Coronary artery (tissue), 2 donors: Measurements from ENCODE around the gene SPON2.
A peak's percentile ranks its signal among the peaks of the same experiment; 100 is the strongest.

Experiments
- DNase-seq: peaks from one replicate; pipeline ENCODE4 v3.0.0-alpha.2; 2017; ENCODE audit warnings: low spot score
- H3K27ac ChIP-seq, 2 donors: fragments of 200-600 bp; sonication (generic); one replicate each; pipeline ENCODE4 v1.5.1; 2016 to 2019
- H3K4me3 ChIP-seq: fragments of 200-600 bp; sonication (generic); 2 replicates; pipeline ENCODE4 v1.5.1; 2016; ENCODE audit warnings: mild to moderate bottlenecking, moderate library complexity
- CTCF ChIP-seq: fragments of 200-600 bp; sonication (generic); IDR thresholded peaks from one replicate; pipeline ENCODE4 v1.5.1; 2019; ENCODE audit warnings: antibody characterized with exemption

SPON2 gene

GRCh38 chr4:1198098-1198844 lies 25.9 kb upstream of the SPON2 start:
- Histone ChIP-seq H3K27ac (no peak overlapping the region), H3K4me3 (no peak overlapping the region)
- DNase-seq, result no peak
- no peak for TF ChIP-seq CTCF

GRCh38 chr4:1196421-1197183 lies 24.2 kb upstream of the SPON2 start:
- peak; percentile 67 for DNase-seq
- Histone ChIP-seq H3K27ac (no peak overlapping the region), H3K4me3 (no peak overlapping the region)
- TF ChIP-seq CTCF, result no peak

- no peak overlapping the region for H3K27ac ChIP-seq
- DNase-seq, result peak; percentile 58
Observed at GRCh38 chr4:1195891-1196401, 23.6 kb upstream of the SPON2 start.

GRCh38 chr4:1195109-1195671 lies 22.8 kb upstream of the SPON2 start:
- DNase-seq, result peak; percentile 72
- no peak for TF ChIP-seq CTCF
- H3K27ac ChIP-seq, result peak overlapping the region in 1 of 2 donors; percentile 89
- H3K4me3 ChIP-seq, result peak overlapping the region; percentile 33

More at GRCh38 chr4:1195891-1196401, 23.6 kb upstream of the SPON2 start:
- TF ChIP-seq CTCF, result no peak
- no peak overlapping the region for H3K4me3 ChIP-seq

GRCh38 chr4:1194010-1194900 lies 21.9 kb upstream of the SPON2 start:
- Histone ChIP-seq H3K27ac (peak overlapping the region; percentile 82 to 89), H3K4me3 (peak overlapping the region; percentile 33)
- no peak for TF ChIP-seq CTCF
- DNase-seq, result peak; percentile 81

GRCh38 chr4:1193206-1194009 lies 21.0 kb upstream of the SPON2 start:
- peak; percentile 68 for DNase-seq
- peak overlapping the region; percentile 82 to 89 for H3K27ac ChIP-seq
- H3K4me3 ChIP-seq, result peak overlapping the region; percentile 48
- no peak for TF ChIP-seq CTCF
